Islet precursor cell (in vitro differentiated cells): ENCODE results near the gene GBGT1.

ENCODE experiments used
- DNase-seq: peaks from one replicate; pipeline ENCODE4 v3.0.0-alpha.2; 2018

The GBGT1 gene

GRCh38 chr9:133111808-133112662 is 51.7 kb downstream of the GBGT1 start:
- DNase-seq: no peak

DNA sequence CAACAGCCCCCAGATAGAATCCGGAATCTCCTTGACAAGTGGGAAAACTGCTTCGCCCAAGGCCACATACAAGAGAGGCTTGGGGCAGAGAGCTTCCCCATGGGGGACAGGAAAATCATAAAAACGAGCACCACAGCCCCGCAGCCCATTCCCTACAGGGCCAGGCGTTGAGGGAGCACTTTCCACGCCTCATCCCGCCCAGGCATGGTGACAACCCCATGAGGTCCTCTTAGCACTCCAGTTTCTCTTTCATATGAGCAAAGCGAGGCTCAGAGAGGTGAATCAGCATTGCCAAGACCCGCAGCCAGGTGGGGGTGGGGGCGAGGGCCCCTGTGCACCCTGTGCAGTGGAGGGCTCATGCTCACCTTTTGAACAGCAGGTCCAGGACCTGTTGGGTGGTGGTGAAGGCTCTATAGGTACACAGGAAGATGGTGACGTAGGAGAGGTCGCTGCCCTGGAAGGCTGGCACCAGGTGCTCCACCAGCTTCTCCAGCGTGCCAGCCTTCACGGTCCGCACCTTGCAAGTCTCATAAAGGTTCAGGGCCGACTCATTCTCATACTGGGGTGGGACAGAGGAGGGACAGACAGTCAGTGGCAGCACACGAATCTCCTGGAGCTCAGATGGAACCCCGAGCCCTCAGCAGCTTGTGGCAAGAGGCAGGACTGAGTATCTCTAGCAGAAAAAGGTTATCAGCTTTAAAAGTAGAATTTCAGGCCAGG is 53.6 kb downstream of the GBGT1 start:
- DNase-seq: no peak

DNA sequence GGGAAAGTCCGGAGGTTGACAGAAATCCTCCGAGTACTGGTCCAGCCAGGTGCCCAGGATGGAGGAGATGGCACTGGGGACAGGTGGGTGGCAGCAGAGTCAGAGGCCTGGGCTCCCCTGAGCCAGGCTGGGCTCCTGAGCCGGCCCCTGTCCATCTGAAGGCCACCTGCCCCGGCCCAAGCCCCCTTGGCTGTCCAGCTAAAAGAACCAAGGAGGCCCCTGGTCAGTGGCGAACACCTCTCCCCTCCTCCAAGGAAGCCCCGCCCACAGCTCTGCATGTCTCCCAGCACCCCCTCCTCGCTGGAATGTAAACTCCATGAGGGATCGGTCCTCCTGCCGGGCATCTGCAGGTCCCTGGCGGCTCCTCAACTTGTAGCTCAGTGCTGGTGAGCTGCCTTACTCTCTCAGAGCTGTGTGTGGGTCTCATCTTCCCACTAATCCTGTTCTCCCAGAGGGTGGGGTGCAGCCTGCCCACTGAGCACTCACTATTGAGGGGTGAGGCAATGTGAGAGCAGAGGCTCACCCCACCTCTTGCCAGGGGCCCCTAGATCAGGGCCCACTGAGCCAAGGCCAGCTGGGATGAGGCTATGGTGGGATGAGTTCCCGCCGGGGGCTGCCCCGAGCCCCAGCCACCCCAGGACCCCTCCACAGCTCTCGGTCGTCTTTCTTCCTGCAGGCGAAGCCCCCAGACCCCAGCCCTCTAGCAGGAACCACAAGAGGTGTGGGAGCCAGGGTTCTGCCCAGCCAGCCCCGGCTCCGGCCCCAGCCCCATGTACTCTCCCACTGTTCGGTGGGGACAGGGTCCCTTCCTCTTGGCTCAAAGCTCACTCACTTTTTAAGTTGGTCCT is 54.7 kb downstream of the GBGT1 start:
- DNase-seq: no peak

- DNase-seq: no peak
These were observed 55.5 kb downstream of the GBGT1 start for GRCh38 chr9:133107961-133108793.

DNA sequence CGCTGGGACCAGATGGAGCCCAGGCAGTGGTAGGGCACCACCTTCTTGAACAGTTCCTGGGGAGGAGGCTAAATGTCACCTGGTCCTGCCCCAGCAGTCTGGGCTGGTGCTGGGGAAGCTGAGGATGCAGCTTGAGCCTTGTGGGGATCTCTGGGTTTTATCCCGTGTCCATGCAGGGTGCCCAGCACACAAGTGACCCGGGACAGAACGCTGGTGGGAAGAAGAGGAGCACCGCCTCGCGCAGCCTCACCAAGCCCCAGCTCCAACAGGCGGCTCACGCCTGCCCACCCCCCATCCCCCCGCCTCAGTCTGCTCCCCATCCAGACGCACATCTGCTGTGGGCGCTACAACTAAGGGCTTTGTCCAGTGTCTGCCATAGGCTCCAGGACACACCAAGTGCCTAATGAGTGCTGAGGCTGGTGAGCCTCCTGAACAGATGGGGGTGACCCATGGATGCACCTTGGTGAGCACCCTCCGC is 56.4 kb downstream of the GBGT1 start:
- no peak for DNase-seq

DNA sequence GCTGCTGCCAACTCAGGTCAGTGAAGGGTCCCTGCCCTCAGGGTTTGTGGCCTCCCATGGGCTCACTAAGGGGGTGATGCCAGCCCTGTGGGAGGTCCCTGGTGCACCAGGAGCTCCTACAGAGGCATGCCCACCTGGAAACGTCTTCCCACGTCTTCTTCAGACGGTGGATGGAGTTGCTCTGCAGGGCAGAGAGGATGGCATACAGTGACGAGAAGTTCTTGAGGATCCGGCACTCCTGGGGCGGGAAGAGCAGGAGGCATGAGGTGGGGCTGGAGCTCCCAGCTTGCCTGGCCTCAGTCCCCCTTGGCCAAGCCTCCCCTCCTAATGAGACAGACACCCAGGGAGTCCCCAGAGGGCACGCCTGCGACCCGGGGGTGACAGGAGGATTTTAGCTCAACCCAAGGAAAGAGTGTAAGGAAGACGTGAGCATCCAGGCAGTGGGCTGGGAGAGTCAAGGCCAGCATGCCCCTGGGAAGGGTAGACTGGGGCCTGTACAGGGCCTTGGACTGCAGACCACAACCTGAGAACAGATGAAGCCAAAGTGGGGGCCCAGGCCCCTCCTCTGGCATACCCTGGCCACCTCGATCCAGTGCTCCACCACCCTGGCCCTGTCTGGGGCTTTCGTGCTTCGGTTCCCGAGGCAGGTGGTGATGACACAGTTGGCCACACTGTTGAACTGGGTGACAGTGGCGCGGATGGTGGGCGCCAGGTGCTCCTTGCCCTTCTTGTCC is 57.0 kb downstream of the GBGT1 start:
- DNase-seq: no peak

GRCh38 chr9:133105461-133105770 is 58.3 kb downstream of the GBGT1 start:
- DNase-seq: no peak

- DNase-seq: no peak
These were observed 58.8 kb downstream of the GBGT1 start for GRCh38 chr9:133104718-133105460.

DNA sequence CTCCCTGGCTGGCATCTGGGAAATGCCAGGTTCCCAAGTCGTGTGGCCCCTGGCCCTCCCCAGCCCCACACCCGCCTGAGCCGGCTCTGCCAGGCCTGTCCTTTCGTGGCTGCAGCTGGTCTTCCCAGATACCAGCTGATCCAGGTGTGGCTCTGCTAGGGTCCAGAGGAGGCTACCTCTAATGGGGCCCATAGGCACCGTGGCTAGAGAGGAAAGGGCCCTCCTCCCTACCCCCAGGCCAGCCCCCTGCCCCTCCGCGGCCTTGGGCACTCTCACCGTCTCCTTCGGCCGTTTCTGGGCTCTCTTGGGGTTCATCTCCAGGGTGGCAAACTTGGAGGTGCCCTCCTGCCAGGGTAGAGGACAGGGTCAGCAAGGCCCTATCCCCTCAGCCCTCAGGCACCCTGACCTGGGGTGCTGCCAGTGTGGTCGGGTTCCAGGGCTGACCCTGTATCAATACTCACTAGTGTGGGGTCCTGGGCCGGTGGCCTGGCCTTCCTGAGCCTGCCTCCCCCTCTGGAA is 59.7 kb downstream of the GBGT1 start:
- DNase-seq: no peak

GRCh38 chr9:133103183-133103986 is 60.3 kb downstream of the GBGT1 start:
- DNase-seq: no peak
